ENCODE results near the gene CCDC9.
"Not testable (repeated sequence)": the region's sequence is repeated elsewhere in the genome, so short reads cannot be mapped to it uniquely, and the experiment has no call there.

Gene CCDC9

GRCh38 chr19:47283405-47284059 lies 27.2 kb downstream of the CCDC9 start:
- FAIRE-seq (no peak), DNase-seq (ENCODE audit: low spot score) (no peak)

- DNase-seq (ENCODE audit: low spot score) (peak; percentile 40), FAIRE-seq (no peak)
Observed at GRCh38 chr19:47284324-47284899, 28.1 kb downstream of the CCDC9 start.

GRCh38 chr19:47296036-47296435 lies 39.7 kb downstream of the CCDC9 start:
- no peak for FAIRE-seq
- peak; percentile 65 for DNase-seq (ENCODE audit: low spot score)

- FAIRE-seq; DNase-seq (ENCODE audit: low spot score): not testable (repeated sequence)
Observed at GRCh38 chr19:47300867-47301266, 44.5 kb downstream of the CCDC9 start.

GRCh38 chr19:47302249-47302648 lies 45.9 kb downstream of the CCDC9 start:
- FAIRE-seq, result no peak
- no peak for DNase-seq (ENCODE audit: low spot score)

GRCh38 chr19:47303966-47304365 lies 47.6 kb downstream of the CCDC9 start:
- no peak for FAIRE-seq
- no peak for DNase-seq (ENCODE audit: low spot score)

GRCh38 chr19:47305309-47305751 lies 49.0 kb downstream of the CCDC9 start:
- DNase-seq (ENCODE audit: low spot score), result peak; percentile 82
- no peak for FAIRE-seq

GRCh38 chr19:47306303-47306702 lies 50.0 kb downstream of the CCDC9 start:
- no peak for FAIRE-seq
- DNase-seq (ENCODE audit: low spot score), result no peak

- DNase-seq (ENCODE audit: low spot score), result no peak
- no peak for FAIRE-seq
Observed at GRCh38 chr19:47309038-47309437, 52.7 kb downstream of the CCDC9 start.

GRCh38 chr19:47309608-47310007 lies 53.3 kb downstream of the CCDC9 start, which contains the start of gene C5AR1:
TSS of gene C5AR1 (plus strand) at chr19:47309861. CDS start at chr19:47309896, 35 bp downstream.
- FAIRE-seq, result no peak
- DNase-seq (ENCODE audit: low spot score), result no peak

- FAIRE-seq (no peak), DNase-seq (ENCODE audit: low spot score) (no peak)
Observed at GRCh38 chr19:47310323-47310722, 54.0 kb downstream of the CCDC9 start.

- FAIRE-seq, result no peak
Observed at GRCh38 chr19:47310819-47311218, 54.5 kb downstream of the CCDC9 start.

GRCh38 chr19:47312366-47313006 lies 56.2 kb downstream of the CCDC9 start:
- DNase-seq (ENCODE audit: low spot score) (no peak), FAIRE-seq (no peak)

More at GRCh38 chr19:47310819-47311218, 54.5 kb downstream of the CCDC9 start:
- DNase-seq (ENCODE audit: low spot score), result no peak

GRCh38 chr19:47313754-47314295 lies 57.5 kb downstream of the CCDC9 start:
- FAIRE-seq, result no peak
- DNase-seq (ENCODE audit: low spot score), result no peak

- FAIRE-seq, result no peak
- peak; percentile 90 for DNase-seq (ENCODE audit: low spot score)
Observed at GRCh38 chr19:47315125-47315821, 58.9 kb downstream of the CCDC9 start.

- FAIRE-seq (no peak), DNase-seq (ENCODE audit: low spot score) (no peak)
Observed at GRCh38 chr19:47316513-47316912, 60.2 kb downstream of the CCDC9 start.

- DNase-seq (ENCODE audit: low spot score) (no peak), FAIRE-seq (no peak)
Observed at GRCh38 chr19:47319923-47320871, 63.9 kb downstream of the CCDC9 start.
